Urinary bladder (tissue), 4 donors: ENCODE results near the gene TRPM2. TPM values are rescaled to one million over a fixed set of nuclear protein-coding genes. Genes with fewer than 3 reads are reported as not detected.

Experiments used
- DNase-seq: peaks from one replicate; pipeline ENCODE4 v3.0.0-alpha.2; 2015; ENCODE audit errors: extremely low spot score
- H3K27ac ChIP-seq: one replicate; pipeline ENCODE4 v1.5.1; 2013; ENCODE audit warnings: low read depth, mild to moderate bottlenecking, moderate library complexity
- H3K36me3 ChIP-seq: one replicate; pipeline ENCODE4 v1.6.1; 2013; ENCODE audit warnings: mild to moderate bottlenecking, moderate library complexity; ENCODE audit not compliant: insufficient read depth
- H3K4me1 ChIP-seq: one replicate; pipeline ENCODE4 v1.6.1; 2013; ENCODE audit warnings: mild to moderate bottlenecking, moderate library complexity; ENCODE audit not compliant: insufficient read depth
- H3K4me3 ChIP-seq: one replicate; pipeline ENCODE4 v1.5.1; 2013; ENCODE audit warnings: low read depth, low read length
- WGBS: extraction: QIAGEN DNeasy Blood & Tissue Kit; methylation state at CpG from one replicate; pipeline ENCODE4 v1.1.7; 2013; 5-methylcytosine and 5-hydroxymethylcytosine counted together
- polyA plus RNA-seq: library from polyadenylated mRNA; stranded (reverse); fragments of 200-250 nt; gene quantifications from one replicate; pipeline ENCODE4 v1.2.3, GENCODE V29; 2013
- total RNA-seq: library from RNA; depleted of rRNA; stranded (reverse); fragments of >200 nt; gene quantifications from one replicate; pipeline ENCODE4 v1.2.3, GENCODE V29; 2014
- donor health status: healthy with polysubstance abuse.
- donor health status: healthy.

TRPM2 gene
- total and polyA plus RNA-seq, 2 donors: 1.2 to 3.3 TPM

DNA sequence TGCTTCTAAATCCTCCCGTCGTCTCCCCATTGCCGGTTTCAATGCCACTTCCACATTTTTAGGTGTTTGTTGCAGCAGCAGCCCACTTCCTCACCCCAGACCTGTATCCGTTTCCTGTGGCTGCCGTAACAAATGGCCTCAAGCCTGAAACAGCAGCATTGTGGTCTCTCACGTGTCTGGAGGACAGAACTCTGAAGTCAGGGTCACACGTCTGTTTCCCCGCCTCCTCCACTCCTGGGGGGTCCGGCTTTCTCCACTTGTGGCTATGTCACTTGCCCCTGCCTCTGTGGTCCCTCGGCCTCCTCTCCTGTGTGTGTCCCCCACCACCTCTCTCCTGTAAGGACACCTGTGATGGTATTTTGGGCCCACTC is 21.8 kb downstream of the TRPM2 start:
- no peaks in the 10 kb centered on the region for H3K4me1 ChIP-seq
- 75% methylated on average over 10 of the region's 10 CpGs for WGBS
- no peak overlapping the region for H3K27ac ChIP-seq
- no peak for DNase-seq
- no peak overlapping the region for H3K4me3 ChIP-seq
- H3K36me3 ChIP-seq: no peaks in the 10 kb centered on the region

DNA sequence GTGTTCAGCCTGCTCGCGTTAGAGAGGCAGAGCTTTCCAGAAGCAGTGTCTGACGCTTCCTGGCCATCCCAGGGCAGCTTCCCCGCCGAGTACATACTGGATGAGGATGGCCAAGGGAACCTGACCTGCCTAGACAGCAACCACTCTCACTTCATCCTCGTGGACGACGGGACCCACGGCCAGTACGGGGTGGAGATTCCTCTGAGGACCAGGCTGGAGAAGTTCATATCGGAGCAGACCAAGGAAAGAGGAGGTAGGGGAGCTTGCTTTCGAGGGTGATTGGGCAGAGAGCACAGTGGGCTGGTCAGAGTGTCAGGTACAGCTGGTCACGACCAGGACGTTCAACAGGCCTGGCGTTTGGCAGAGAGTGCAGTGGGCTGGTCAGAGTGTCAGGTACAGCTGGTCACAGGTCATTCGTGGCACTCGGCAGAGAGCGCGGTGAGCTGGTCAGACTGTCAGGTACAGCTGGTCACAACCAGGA is 22.4 kb downstream of the TRPM2 start:
- Histone ChIP-seq H3K36me3 (no peaks in the 10 kb centered on the region), H3K4me1 (no peaks in the 10 kb centered on the region), H3K4me3 (no peak overlapping the region), H3K27ac (no peak overlapping the region)
- WGBS: 86% methylated on average over 19 of the region's 19 CpGs
- DNase-seq: no peak

DNA sequence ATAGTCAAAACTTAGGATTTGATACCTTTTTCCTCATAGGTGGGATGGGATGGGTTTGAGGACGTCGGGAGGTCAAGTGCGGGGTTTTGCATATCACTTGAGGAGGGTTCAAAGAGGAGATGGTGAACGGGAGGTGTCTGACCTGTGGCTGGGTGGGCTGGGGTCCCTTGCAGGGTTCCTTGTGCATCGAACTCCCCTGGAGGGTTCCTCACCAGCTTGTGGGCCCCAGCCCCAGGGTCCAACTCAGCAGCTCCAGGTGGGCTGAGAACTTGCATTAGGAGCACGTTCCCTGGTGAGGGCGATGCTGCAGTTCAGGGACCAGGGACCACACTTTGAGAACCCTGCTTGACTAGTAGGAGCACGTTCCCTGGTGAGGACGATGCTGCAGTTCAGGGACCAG is 23.2 kb downstream of the TRPM2 start:
- no peak for DNase-seq
- WGBS: 89% methylated on average over 9 of the region's 9 CpGs
- H3K4me1 ChIP-seq: no peaks in the 10 kb centered on the region
- no peaks in the 10 kb centered on the region for H3K36me3 ChIP-seq
- no peak overlapping the region for H3K27ac ChIP-seq
- H3K4me3 ChIP-seq: no peak overlapping the region

DNA sequence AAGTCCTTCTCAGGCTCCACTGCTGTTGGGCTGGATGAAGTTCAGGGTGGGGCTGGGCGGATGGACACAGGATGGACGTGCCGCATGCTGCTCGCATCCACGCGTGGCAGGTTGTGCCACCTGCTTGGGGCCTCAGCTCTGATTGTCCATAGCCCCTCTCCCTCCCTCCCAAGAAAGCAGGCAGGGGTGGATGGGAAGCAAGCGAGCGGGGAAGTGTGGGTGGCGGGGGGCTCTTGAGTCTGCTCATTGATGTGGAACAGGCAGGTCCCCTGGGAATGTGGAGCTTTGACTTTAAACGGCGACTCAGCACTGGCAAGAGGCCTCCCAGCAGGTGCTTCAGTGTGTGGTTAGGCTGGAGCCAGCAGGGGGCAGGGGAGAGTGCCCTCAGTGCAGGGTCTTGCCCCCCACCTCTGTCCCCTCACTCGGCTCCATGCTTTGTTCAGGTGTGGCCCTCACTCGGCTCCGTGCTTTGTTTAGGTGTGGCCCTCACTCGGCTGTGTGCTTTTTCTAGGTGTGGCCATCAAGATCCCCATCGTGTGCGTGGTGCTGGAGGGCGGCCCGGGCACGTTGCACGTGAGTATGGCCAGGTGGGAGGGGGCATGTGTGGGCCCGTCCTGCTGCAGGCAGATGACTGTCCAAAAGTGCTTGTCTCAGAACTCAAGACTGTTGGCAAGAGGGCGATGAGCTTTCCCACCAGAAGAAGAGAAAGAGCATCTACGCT is 23.9 kb downstream of the TRPM2 start:
- 68% methylated on average over 24 of the region's 24 CpGs for WGBS
- H3K27ac ChIP-seq: no peak overlapping the region
- H3K4me3 ChIP-seq: no peak overlapping the region
- H3K36me3 ChIP-seq: no peaks in the 10 kb centered on the region
- H3K4me1 ChIP-seq: no peaks in the 10 kb centered on the region
- no peak for DNase-seq

DNA sequence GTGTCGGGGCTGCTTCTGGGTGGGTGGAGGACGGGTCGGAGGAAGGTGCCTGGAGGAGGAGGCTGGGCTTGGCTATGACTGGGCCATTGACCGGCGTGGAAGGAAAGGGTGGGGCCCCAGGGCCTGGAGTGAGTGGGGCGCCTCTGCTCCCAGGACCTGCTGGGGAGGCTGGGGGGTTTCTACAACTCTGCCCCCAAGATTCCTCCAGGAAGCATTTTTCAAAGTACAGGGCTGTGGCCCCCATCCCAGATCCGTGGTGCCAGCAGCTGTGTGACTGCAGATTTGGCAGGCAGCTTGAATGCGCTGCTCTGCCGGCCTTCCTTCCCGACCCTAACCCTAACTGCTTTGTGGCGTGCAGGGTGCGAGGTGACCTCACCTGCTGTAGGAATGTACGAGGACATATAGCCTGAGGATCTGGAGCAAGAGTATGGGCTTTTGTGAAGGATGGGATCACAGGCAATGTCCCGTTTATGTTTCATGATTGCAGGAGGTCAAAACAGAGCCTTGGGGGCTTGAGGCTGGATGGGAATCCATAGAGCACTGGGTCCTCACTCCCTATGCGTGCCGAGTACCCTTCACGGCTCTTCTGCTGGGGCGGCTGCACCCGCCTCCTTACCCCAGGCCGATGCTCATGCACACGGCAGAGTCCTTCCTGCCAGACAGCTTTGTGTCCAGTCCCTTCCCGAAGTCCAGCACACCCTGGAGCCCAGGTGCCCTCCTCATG is 24.7 kb downstream of the TRPM2 start:
- 69% methylated on average over 22 of the region's 22 CpGs for WGBS
- no peak overlapping the region for H3K4me3 ChIP-seq
- H3K4me1 ChIP-seq: no peaks in the 10 kb centered on the region
- no peaks in the 10 kb centered on the region for H3K36me3 ChIP-seq
- H3K27ac ChIP-seq: no peak overlapping the region
- DNase-seq: no peak

DNA sequence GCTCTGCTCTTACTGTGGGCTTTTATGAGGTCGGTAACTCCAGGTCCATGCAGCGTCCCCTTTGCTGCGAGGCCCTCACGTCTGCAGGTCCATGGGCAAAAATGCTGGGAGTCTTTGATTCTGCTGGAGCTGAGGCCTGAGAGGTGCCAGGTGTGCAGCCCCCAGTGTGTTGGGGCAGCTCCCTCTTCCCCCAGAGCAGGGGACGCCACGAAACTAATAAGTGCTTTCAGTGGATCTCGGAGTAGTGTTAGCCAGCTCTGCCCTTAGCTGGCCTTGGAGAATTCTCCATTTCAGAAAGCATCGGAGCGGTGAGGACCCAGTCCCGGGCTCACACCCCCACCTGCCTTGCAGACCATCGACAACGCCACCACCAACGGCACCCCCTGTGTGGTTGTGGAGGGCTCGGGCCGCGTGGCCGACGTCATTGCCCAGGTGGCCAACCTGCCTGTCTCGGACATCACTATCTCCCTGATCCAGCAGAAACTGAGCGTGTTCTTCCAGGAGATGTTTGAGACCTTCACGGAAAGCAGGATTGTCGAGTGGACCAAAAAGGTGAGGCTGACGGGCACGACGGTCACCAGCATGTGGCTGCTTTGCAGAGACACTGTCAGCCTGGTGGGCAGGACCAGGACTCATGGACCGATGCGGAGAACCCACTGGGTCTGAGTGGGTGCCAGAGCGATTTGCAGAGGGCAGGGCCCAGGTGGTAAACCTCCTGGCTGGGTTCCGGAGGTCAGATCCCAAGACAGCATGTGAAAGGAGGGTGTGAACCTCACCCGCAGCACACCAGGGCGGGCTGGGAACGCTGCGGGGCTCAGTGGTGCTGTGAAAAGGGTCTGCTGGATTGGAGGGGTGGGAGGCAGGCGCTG is 25.5 kb downstream of the TRPM2 start:
- H3K4me3 ChIP-seq: no peak overlapping the region
- H3K4me1 ChIP-seq: no peaks in the 10 kb centered on the region
- 89% methylated on average over 34 of the region's 34 CpGs for WGBS
- no peak overlapping the region for H3K27ac ChIP-seq
- H3K36me3 ChIP-seq: no peaks in the 10 kb centered on the region
- no peak for DNase-seq

DNA sequence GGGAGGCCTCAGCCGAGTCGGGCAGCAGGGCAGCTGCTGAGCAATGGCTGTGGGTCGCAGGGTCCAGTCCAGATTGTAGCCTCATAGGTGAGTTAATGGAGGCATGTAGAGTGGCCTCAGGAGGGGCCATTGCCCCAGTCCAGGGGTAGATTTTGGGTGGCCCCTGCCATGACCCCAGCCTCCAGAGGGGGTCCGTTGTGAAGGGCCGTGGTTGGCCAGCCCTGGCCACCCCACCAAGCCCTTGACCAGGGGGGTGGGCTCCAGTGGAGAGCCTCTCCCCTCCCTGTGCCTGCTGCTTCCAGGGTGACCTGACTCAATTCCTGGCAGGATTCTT is 26.1 kb downstream of the TRPM2 start:
- H3K4me1 ChIP-seq: no peaks in the 10 kb centered on the region
- H3K27ac ChIP-seq: no peak overlapping the region
- no peak overlapping the region for H3K4me3 ChIP-seq
- no peak for DNase-seq
- WGBS: 84% methylated on average over 5 of the region's 5 CpGs
- H3K36me3 ChIP-seq: no peaks in the 10 kb centered on the region

DNA sequence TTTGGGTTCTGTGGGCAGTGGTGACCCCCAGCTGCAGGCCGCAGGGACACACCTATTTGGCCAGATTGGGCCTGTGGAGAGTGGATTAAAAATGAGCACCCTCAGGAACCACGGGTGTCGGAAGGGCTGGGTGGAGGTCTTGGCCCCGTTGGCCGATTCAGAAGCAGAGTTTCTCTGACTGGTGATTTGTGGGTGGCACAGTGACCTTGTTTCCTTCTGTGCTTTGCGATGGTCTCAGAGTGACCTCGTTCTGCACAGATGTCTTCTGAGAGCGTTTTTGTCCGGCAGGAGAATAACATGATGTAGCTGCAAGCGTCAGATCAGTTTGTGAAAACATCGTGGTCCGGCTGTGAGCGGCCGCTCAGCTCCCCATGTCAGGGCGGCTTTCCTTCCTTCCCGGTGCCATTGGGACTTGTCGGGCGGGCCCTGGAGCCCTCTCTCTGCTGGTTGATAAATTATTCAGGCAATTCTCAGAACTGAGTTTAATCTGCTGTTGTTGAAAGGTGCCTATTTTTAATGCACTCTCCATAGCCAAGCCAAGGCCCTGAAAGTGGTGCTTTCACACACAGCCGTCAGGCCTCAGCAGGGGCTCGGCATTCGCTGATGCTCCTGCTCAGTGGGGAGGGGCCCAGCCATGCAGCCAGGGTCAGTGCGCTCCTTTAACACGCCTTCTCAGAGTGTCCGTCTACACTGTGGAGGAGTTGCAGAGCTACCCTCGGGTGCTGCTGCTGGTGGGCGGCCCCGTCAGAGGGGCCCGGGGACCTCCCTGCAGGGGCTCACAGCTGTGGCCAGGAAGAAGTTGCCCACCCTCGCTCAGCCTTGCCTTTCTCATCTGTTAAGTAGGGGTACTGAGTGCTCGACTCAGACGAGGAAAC is 26.8 kb downstream of the TRPM2 start:
- no peak overlapping the region for H3K27ac ChIP-seq
- H3K4me3 ChIP-seq: no peak overlapping the region
- no peaks in the 10 kb centered on the region for H3K36me3 ChIP-seq
- no peaks in the 10 kb centered on the region for H3K4me1 ChIP-seq
- 46% methylated on average over 31 of the region's 31 CpGs for WGBS
- no peak for DNase-seq

DNA sequence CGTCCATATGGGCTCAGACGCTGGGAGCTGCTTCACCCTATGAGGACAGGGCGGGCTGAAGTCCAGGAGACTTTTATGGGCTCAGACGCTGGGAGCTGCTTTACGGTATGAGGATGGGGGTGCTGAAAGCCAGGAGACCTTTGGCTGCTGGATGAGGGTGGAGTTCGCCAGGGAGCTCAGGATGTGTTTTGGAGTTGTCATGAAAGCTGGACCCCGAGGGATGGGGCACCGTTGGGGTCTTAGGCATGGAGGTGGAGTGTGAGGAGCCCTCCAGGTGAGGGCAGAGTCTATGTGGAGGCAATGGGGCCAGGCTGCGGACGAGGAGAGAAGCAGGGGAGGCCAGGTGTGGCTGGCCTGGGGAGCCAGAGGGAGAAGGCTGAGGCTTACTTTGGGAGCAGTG is 27.5 kb downstream of the TRPM2 start:
- no peak for DNase-seq
- 57% methylated on average over 10 of the region's 10 CpGs for WGBS
- H3K36me3 ChIP-seq: no peaks in the 10 kb centered on the region

DNA sequence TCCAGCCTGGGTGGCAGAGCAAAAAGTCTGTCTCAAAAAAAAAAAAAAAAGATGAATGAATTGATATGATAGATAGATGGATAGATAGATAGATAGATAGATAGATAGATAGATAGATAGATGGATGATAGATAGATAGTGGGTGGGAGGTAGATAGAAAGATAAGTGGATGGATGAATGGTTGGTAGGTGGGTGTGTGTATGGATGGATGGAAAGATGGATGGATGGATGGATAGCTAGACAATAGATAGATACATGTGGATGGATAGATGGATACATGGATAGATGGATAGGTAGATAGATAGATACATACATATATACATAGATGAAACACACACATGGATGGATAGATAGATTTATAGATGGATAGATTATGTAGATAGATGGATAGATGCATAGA is 28.5 kb downstream of the TRPM2 start:
- no peaks in the 10 kb centered on the region for H3K4me1 ChIP-seq
- no peak for DNase-seq
- no peak overlapping the region for H3K27ac ChIP-seq
- no peak overlapping the region for H3K4me3 ChIP-seq
- H3K36me3 ChIP-seq: no peaks in the 10 kb centered on the region

More for the DNA sequence above, 27.5 kb downstream of the TRPM2 start:
- no peaks in the 10 kb centered on the region for H3K4me1 ChIP-seq
- H3K4me3 ChIP-seq: no peak overlapping the region
- H3K27ac ChIP-seq: no peak overlapping the region

DNA sequence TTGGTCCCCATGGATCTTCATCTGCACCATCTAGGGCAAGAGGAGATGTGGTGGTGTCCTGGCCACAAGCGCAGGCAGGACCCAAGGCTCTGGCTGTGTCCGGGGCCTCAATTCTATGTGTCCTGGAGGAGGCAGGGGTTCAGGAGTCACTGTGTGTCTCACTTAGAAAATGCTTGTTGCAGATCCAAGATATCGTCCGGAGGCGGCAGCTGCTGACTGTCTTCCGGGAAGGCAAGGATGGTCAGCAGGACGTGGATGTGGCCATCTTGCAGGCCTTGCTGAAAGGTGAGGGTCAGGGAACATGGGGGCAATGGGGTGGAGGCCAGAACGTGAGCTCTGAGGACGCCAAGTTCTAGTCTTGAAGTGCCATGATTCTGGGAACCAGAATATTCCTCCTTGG is 29.1 kb downstream of the TRPM2 start:
- 87% methylated on average over 9 of the region's 9 CpGs for WGBS
- Histone ChIP-seq H3K27ac (no peak overlapping the region), H3K4me3 (no peak overlapping the region), H3K4me1 (no peaks in the 10 kb centered on the region), H3K36me3 (no peaks in the 10 kb centered on the region)
- DNase-seq: no peak

DNA sequence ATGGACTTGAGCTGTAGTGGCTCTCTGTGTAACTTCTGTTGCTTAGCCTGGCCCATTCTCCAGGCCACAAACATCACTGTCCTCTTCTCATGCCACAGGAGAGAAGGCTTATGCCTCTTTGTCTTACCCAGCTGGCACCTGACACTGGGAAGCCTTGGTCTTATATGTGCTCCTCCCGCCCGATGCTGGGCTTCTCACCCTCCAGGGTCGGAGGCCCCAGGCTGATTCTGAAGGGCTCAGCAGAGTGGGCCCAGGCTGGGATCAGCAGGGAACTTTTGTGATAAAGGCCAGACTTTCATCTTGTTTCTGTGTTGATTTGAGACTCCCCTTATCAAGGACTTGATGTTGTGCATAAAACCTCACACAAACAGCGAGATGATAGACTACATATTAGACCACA is 29.8 kb downstream of the TRPM2 start:
- 80% methylated on average over 4 of the region's 4 CpGs for WGBS
- Histone ChIP-seq H3K4me1 (no peaks in the 10 kb centered on the region), H3K27ac (no peak overlapping the region), H3K4me3 (no peak overlapping the region), H3K36me3 (no peaks in the 10 kb centered on the region)
- DNase-seq: no peak

DNA sequence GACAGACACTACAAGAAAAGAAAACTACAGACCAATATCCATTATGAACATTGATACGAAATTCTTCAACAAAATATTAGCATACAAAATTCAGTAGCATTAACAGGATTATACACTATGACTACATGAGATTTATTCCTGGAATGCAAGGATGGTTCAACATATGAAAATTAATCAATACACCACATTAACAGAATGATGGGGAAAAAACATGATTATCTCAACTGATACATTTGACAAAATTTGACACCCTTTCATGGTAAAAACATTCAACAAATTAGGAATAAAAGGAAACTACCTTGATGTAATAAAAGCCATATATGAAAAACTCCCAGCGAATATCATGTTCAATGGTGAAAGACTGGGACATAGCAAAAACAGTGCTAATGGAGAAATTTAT is 31.5 kb downstream of the TRPM2 start:
- H3K4me1 ChIP-seq: no peaks in the 10 kb centered on the region
- DNase-seq: no peak
- 68% methylated on average over 2 of the region's 2 CpGs for WGBS
- H3K27ac ChIP-seq: no peak overlapping the region
- H3K4me3 ChIP-seq: no peak overlapping the region
- H3K36me3 ChIP-seq: no peaks in the 10 kb centered on the region
